ENCODE measurements around the gene GRIN2C.

GRIN2C gene

GRCh38 chr17:74810699-74811485 lies 48.8 kb downstream of the GRIN2C start:
- TF ChIP-seq, protein P1, sequence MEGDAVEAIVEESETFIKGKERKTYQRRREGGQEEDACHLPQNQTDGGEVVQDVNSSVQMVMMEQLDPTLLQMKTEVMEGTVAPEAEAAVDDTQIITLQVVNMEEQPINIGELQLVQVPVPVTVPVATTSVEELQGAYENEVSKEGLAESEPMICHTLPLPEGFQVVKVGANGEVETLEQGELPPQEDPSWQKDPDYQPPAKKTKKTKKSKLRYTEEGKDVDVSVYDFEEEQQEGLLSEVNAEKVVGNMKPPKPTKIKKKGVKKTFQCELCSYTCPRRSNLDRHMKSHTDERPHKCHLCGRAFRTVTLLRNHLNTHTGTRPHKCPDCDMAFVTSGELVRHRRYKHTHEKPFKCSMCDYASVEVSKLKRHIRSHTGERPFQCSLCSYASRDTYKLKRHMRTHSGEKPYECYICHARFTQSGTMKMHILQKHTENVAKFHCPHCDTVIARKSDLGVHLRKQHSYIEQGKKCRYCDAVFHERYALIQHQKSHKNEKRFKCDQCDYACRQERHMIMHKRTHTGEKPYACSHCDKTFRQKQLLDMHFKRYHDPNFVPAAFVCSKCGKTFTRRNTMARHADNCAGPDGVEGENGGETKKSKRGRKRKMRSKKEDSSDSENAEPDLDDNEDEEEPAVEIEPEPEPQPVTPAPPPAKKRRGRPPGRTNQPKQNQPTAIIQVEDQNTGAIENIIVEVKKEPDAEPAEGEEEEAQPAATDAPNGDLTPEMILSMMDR (conservative IDR thresholded peaks at IDR 0.05), result no peak
- no peak overlapping the region for H3K27ac ChIP-seq

DNA sequence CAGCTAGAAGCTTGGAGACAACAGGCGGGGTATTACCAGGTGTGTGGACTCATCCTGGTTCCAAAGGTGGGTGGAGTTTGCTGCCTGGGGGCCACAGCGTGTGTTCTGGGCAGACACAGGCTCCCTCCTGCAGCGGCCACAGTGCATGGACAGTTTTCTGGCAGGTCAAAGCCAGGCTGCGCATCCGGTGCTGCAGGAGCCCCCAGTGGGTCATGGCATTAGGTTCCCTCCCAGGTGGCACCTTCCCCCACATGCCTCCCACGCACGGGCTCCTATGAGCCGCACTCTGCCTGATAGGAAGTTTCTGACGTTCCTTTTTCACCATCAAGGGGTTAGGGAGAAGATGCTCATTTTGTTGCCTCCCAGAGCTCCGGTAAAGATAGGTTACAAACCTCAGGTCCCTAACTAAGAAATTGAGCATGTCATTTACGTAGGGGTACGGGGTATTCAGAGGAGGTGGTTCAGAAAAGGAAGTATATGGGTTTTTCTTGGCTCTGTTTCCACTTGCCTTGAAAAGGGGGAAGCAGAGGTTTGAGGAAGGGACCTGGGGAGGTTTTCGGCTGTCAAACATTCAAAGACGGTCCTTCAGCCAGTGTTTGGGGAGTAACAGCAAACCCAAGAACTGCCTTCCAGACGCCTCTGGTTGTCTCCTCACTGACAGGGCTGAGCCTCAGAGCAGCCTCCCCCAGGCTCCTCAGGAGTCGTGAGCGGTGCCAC lies 50.8 kb downstream of the GRIN2C start:
- no peak overlapping the region for H3K27ac ChIP-seq
- TF ChIP-seq, protein P1 (conservative IDR thresholded peaks at IDR 0.05), result no peak

DNA sequence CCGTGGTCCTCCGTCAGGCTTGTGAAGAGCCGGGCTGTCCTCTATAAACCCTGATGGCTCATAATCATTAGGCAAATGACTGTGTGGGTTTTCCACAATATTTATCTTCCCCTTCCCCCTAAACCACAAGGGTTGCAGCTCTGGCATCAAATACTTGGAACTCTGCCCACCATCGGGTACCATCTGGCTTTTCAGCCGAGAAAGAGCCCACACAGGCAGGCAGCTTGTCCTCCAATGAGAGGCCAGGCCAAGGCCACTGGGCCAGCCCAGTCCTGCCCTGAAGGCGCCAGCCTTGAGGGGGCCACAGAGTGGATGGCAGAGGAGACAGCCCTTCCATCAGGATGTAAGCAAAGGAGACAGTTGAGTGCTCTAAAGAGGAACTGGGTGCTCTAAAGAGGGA lies 51.8 kb downstream of the GRIN2C start:
- no peak overlapping the region for H3K27ac ChIP-seq
- TF ChIP-seq, protein P1 (conservative IDR thresholded peaks at IDR 0.05), result no peak

- TF ChIP-seq, protein P1 (conservative IDR thresholded peaks at IDR 0.05), result no peak
- no peak overlapping the region for H3K27ac ChIP-seq
Measured at GRCh38 chr17:74807441-74807840, 52.2 kb downstream of the GRIN2C start.

GRCh38 chr17:74806334-74806733 lies 53.4 kb downstream of the GRIN2C start:
- TF ChIP-seq, protein P1 (conservative IDR thresholded peaks at IDR 0.05), result no peak
- H3K27ac ChIP-seq, result no peak overlapping the region

DNA sequence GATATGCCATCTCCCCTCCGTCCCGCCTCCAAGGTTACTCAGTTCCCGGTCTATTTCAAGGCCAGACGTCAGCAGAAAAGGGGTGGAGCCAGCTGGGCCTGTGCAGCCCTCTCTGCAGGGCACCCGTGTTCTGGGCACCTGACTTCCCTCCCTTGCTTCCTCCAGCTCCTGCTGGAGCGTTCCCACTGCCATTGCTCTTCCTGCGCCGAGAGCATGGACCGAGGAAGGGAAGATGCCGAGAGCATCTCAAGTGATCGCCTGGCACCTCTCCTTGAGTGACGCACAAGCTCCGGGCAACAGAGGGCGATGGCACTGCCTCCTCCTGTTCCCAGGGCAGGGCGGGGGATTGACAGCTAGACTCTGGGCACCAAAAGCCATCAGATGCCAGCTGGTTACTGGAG lies 54.1 kb downstream of the GRIN2C start:
- TF ChIP-seq, protein P1 (conservative IDR thresholded peaks at IDR 0.05), result no peak
- no peak overlapping the region for H3K27ac ChIP-seq

DNA sequence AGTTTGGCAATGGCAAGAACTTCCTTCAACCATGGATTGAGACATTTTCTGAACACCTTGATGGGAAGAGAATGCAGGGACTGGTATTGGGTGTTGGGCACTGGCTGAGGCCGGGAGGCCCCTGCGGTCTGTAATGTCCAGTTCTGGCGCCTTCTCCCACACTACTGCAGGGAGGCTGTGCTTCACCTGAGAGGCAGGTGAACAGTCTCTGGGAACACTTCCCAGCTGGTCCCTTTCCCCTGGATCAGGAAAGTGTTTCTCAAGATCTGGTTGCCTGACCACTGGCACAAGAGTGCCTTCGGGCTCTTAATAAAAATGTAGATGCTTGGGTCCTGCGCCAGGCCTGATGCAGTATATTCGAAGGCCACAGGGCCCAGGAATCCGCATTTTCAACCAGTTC lies 55.0 kb downstream of the GRIN2C start:
- TF ChIP-seq, protein P1 (conservative IDR thresholded peaks at IDR 0.05), result no peak
- no peak overlapping the region for H3K27ac ChIP-seq
